GM19438 (cell line): Measurements from ENCODE around the gene ANKRD26.
A peak's percentile ranks its signal among the peaks of the same experiment; 100 is the strongest.
"Not testable (repeated sequence)": the region's sequence is repeated elsewhere in the genome, so short reads cannot be mapped to it uniquely, and the experiment has no call there.

Source experiments
- ATAC-seq: cut with Tn5 transposase; IDR thresholded peaks from one replicate; pipeline ENCODE4 v1.9.1; 2021; ENCODE audit warnings: low read depth; ENCODE audit not compliant: unreplicated experiment

ANKRD26 gene

GRCh38 chr10:27099916-27100812 lies at the start of gene ANKRD26:
TSS of gene ANKRD26 (minus strand) at chr10:27100494. CDS start at chr10:27100326, 168 bp downstream.
- peak; percentile 87 for ATAC-seq

GRCh38 chr10:27147701-27148100 lies 47.4 kb upstream of the ANKRD26 start:
- ATAC-seq: no peak

DNA sequence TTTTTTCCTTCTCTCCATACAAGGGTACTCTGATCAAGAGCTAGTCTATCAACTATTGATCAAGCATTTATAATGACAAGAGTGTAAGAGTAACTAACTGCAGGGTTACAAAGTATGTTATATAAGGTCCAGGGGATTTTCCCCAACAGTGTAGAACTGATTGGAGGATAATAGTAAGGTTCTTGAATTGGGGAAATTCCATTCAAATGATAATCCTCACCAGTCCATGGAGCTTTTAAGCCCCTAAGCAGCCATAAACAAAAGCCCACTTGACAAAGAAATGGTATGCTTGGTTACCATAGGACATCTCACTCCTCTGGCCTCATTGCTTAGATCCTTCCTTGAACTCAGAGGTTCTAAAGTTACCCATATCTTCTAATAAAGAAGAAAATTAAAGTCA lies 45.6 kb upstream of the ANKRD26 start:
- no peak for ATAC-seq

DNA sequence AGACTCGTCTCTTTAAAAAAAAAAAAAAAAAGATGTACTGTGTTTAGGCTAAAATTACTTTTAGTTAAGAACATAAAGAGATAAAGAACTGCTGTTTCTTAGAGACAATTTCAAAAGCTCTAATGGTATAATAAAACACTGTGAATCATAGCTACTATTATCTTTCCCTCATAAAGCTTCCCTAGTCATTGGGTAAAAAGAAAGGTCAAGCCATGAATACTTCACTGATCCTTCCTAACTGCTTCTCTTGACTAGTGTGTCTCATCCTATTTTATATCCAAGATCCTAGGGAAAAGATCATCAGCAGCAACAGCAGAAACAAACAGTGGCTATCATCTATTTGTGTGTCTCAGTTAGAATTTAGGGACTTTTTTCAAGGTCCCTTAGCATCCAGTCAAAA lies 43.4 kb upstream of the ANKRD26 start:
- ATAC-seq: no peak

GRCh38 chr10:27138277-27138676 lies 38.0 kb upstream of the ANKRD26 start:
- no peak for ATAC-seq

- ATAC-seq: no peak
Measured at GRCh38 chr10:27134371-27134770, 34.1 kb upstream of the ANKRD26 start.

DNA sequence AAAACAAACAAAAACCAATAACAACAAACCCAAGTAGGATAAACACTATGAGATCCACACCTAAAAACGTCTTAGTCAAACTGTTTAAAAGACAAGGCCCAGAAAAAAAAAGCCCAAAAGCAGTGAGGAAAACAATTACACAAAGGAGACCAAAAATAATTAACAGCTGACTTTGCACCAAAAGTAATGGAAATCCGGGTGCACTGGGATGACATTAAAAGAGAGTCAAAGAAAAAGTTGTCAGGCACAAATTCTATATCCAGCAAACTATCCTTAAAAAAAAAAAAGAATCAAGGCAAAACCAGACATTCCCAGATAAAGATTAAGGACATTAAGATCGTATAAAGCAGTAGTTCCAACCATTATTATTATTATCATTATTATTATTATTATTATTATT lies 7.9 kb upstream of the ANKRD26 start:
- ATAC-seq: no peak

DNA sequence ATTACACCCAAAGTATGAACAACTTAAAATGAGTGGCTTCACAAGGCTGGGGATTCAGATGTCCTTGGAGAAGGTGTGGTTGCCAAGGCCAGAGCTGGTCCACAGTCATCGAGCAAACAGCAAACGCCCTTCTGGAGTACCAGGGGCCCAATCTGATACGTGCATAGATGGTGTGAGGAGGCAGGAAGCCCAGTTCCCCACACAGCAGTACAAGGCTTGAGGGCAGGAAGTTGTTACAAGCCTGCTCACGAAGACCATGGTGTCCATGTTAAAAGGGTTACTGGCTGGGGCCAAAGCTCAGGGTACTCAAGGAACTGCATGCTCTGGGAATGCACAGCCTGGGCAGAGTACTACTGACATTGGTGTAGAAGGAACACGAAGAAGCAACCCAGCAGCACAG lies 4.6 kb upstream of the ANKRD26 start:
- ATAC-seq: no peak

DNA sequence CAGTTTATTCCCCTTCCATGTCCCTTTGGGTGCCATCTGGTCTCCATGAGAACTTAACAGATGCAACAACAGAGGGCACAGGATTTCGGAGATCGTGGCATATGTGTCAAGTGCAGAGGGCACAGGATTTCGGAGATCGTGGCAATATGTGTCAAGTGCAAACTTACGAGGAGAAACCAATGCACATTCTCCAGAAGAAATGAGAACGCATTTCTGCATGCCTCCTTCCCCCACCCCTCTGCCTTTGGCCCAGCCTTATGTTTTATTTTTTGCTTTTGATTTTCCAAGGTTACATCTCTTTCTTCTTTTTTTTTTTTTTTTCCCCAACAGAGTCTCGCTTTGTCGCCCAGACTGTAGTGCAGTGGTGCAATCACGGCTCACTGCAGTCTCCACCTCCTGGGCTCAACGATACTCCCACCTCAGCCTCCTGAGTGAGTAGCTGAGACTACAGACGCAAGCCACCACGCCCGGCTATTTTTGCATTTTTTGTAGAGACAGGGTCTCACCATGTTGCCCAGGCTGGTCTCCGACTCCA lies 586 bp upstream of the ANKRD26 start:
- no peak for ATAC-seq

DNA sequence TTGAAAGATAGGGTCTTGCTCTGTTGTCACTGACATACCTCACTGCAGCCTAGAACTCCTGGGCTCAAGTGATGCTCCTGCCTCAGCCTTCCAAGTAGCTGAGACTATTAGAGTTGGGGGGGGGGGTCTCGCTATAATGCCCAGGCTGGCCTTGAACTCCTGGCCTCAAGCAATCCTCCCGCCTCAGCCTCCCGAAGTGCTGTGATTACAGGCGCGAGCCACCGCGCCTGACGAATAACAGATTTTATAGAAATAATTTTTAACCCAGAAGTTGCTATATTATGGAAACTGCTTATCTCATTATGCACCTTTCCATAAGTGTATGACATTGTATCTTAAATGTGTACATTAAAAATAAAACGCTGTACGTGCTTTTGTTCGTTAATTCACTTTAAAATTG lies 846 bp downstream of the ANKRD26 start:
- ATAC-seq: no peak

DNA sequence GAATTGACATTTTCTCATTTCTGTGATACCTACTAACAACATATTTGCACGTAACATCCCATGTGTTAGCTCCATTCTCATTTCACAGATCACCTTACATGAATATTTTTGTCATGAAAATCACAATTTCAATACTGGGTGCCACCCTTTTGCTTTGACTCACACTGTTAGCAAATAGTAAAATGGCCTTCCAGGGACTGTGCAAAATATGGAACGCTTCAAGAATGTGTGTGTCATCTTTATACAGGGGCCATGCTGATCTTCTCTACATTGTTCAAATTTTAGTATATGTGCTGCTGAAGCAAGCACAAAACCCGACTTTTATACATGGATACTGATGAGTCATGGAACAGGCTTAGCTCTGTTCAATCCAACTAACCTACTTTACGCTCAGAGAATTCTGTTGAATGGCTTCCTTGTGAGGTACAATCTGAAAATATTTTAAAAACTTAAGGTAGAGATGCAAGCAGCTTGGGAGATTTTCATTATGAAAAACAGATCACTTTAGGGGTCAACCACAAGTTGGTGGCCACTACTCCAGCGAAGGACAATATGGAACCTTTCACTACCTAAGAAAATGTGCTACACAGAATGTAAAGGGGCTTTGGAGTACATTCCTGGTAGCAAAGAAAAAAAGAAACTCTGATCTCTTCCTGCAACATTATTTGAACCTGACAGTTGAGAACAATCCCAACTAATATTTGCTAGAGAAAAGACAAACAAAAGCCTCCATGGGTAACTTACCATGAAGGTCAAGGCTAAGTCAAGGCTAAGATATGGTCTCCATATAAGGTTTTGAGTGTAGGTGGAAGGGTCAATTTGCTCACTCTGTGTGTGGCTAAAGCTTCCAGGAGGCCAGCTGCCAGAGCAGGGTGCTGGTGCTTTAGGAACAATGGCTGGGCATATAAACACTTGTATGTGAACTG lies 11.9 kb downstream of the ANKRD26 start:
- no peak for ATAC-seq

DNA sequence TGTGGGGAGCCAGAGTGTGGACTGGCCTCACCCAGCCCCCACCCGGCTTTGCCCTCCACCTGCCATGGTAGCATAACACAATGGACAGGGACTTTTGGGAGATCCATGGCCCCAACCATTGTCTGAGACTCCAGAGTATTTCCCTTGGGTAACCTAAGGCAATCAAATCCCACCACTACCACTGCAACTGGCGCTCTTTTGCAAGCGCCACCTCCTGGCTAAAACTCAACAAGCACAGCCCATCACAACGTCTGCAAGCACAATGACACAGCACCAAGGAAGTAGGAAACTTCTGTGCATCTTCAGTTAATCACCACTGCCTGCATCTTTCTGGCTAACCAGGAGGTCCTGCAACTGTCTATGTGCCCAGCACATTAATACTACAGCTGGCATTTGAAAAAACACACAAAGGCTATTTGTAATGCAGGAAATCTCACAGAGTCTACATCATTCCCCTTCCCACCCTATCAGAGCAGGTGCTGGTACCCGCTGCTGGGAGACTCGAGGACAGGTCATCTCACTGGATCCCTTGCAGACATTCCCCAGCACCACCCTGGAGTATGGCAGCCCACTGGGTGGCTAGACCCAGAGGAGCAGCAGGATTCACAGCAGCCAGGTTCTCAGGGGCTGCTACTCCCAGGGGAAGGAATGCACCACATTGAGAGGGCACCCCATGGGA lies 27.7 kb downstream of the ANKRD26 start:
- no peak for ATAC-seq

- no peak for ATAC-seq
Measured at GRCh38 chr10:27068217-27068891, 31.9 kb downstream of the ANKRD26 start.

- no peak for ATAC-seq
Measured at GRCh38 chr10:27065084-27065483, 35.2 kb downstream of the ANKRD26 start.

- no peak for ATAC-seq
Measured at GRCh38 chr10:27052656-27053055, 47.6 kb downstream of the ANKRD26 start.

GRCh38 chr10:27045247-27045646 lies 55.0 kb downstream of the ANKRD26 start:
- not testable (repeated sequence) for ATAC-seq

GRCh38 chr10:27041196-27041595 lies 59.1 kb downstream of the ANKRD26 start:
- no peak for ATAC-seq

- ATAC-seq: no peak
Measured at GRCh38 chr10:27038168-27038567, 62.1 kb downstream of the ANKRD26 start.

GRCh38 chr10:27035163-27035562 lies 65.1 kb downstream of the ANKRD26 start:
- no peak for ATAC-seq

DNA sequence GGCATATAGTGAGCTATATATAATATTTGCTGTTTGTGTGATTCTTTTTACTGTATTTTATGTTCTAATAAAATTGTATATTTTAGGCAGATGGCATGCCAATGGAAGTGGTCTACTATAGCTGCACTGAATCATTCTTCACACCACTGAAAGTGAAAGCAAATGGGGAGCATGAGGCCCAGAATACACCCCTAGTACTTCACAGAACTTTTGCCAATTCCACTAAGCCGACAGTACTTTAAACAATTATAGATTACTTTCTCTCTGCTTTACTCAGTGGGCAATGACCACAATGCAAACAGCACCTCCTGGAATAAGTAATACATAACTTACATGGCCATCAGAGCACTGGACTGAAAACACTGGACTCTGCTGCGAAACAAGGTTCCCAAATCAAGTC lies 70.2 kb downstream of the ANKRD26 start:
- no peak for ATAC-seq
